Left renal cortex interstitium (tissue), 4 donors: Measurements from ENCODE around the gene CELF1. TPM values are rescaled to one million over a fixed set of nuclear protein-coding genes. Genes with fewer than 3 reads are reported as not detected.
"Not testable (repeated sequence)": the region's sequence is repeated elsewhere in the genome, so short reads cannot be mapped to it uniquely, and the experiment has no call there.

Experiments
- DNase-seq, 4 donors: peaks; one replicate each; pipeline ENCODE4 v3.0.0-alpha.2; 2013; ENCODE audit warnings: low read depth in 4 of 4, low spot score in 2 of 4, missing footprints in 1 of 4
- polyA plus RNA-seq, 4 donors: library from polyadenylated mRNA; unstranded; fragments of 120-200 nt; gene quantifications; one replicate each; pipeline ENCODE4 v1.2.1, GENCODE V29; 2013; ENCODE audit not compliant: insufficient read length in 4 of 4

Gene CELF1
- polyA plus RNA-seq, 4 donors: 82.8 to 132 (median 107) TPM

- DNase-seq: no peak
These were observed 24.6 kb upstream of the CELF1 start for GRCh38 chr11:47577460-47578041.

- no peak for DNase-seq
These were observed 20.4 kb upstream of the CELF1 start for GRCh38 chr11:47573321-47573720.

- DNase-seq: no peak
These were observed 19.9 kb upstream of the CELF1 start for GRCh38 chr11:47572715-47573255.

- no peak for DNase-seq
These were observed 19.0 kb upstream of the CELF1 start for GRCh38 chr11:47571895-47572294.

- DNase-seq: no peak
These were observed 18.4 kb upstream of the CELF1 start for GRCh38 chr11:47571357-47571729.

- no peak for DNase-seq
These were observed 17.9 kb upstream of the CELF1 start for GRCh38 chr11:47570651-47571356.

- DNase-seq: no peak
These were observed 16.7 kb upstream of the CELF1 start for GRCh38 chr11:47569646-47570045.

GRCh38 chr11:47566149-47566698 lies 13.3 kb upstream of the CELF1 start:
- no peak for DNase-seq

- no peak for DNase-seq
These were observed 12.6 kb upstream of the CELF1 start, which contains the start of gene PTPMT1 for GRCh38 chr11:47565340-47566148. Gene PTPMT1 (plus strand): TSS chr11:47565599. CDS start chr11:47565623, 24 bp downstream.

GRCh38 chr11:47564933-47565339 lies 12.0 kb upstream of the CELF1 start:
- no peak for DNase-seq

- not testable (repeated sequence) for DNase-seq
These were observed 11.4 kb upstream of the CELF1 start for GRCh38 chr11:47564366-47564765.

- DNase-seq: not testable (repeated sequence)
These were observed 9.5 kb upstream of the CELF1 start for GRCh38 chr11:47562393-47562792.

- DNase-seq: no peak
These were observed 7.5 kb upstream of the CELF1 start for GRCh38 chr11:47560426-47560825.

- DNase-seq: no peak
These were observed 5.8 kb upstream of the CELF1 start for GRCh38 chr11:47558695-47559094.

- DNase-seq: not testable (repeated sequence)
These were observed 4.1 kb upstream of the CELF1 start for GRCh38 chr11:47557004-47557403.

- DNase-seq: no peak
These were observed 443 bp upstream of the CELF1 start for GRCh38 chr11:47553406-47553743.

- peak in 2 of 4 donors; percentile 24 to 58 for DNase-seq
These were observed 821 bp downstream of the CELF1 start for GRCh38 chr11:47552056-47552565.

GRCh38 chr11:47551086-47551485 lies 1.8 kb downstream of the CELF1 start:
- no peak for DNase-seq

- DNase-seq: no peak
These were observed 2.5 kb downstream of the CELF1 start for GRCh38 chr11:47550288-47551047.

- not testable (repeated sequence) for DNase-seq
These were observed 6.7 kb downstream of the CELF1 start for GRCh38 chr11:47546274-47546673.
